Measurements from ENCODE around the gene CNIH1. TPM values are rescaled to one million over a fixed set of nuclear protein-coding genes. Genes with fewer than 3 reads are reported as not detected.

CNIH1 gene
- total RNA-seq, 1 experiment from 2014 or later = 149 TPM

- RAD21 ChIA-PET (ENCODE audit: low non-redundant PET in 1 of 2, low total read pairs in 2 of 2, uncharacterized antibody in 2 of 2, unreplicated experiment in 2 of 2) = no interaction called here
- TF ChIP-seq, protein P1, sequence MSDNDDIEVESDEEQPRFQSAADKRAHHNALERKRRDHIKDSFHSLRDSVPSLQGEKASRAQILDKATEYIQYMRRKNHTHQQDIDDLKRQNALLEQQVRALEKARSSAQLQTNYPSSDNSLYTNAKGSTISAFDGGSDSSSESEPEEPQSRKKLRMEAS (IDR thresholded peaks at IDR 0.05) = no peak
- no peak for TF ChIP-seq CEBPB (IDR thresholded peaks at IDR 0.05; ENCODE audit: low read depth)
- no peak for TF ChIP-seq ZFX (IDR thresholded peaks at IDR 0.05)
- TF ChIP-seq, protein P2, sequence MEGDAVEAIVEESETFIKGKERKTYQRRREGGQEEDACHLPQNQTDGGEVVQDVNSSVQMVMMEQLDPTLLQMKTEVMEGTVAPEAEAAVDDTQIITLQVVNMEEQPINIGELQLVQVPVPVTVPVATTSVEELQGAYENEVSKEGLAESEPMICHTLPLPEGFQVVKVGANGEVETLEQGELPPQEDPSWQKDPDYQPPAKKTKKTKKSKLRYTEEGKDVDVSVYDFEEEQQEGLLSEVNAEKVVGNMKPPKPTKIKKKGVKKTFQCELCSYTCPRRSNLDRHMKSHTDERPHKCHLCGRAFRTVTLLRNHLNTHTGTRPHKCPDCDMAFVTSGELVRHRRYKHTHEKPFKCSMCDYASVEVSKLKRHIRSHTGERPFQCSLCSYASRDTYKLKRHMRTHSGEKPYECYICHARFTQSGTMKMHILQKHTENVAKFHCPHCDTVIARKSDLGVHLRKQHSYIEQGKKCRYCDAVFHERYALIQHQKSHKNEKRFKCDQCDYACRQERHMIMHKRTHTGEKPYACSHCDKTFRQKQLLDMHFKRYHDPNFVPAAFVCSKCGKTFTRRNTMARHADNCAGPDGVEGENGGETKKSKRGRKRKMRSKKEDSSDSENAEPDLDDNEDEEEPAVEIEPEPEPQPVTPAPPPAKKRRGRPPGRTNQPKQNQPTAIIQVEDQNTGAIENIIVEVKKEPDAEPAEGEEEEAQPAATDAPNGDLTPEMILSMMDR (IDR thresholded peaks at IDR 0.05 in 2 of 3, conservative IDR thresholded peaks at IDR 0.05 in 1 of 3; ENCODE audit: borderline replicate concordance in 1 of 3, insufficient read depth in 1 of 3, low read depth in 2 of 3, low read length in 2 of 3) = no peak
- TF ChIP-seq YY1 (IDR thresholded peaks at IDR 0.05; ENCODE audit: extremely low read depth, insufficient replicate concordance, low read depth, low read length) = no peak
- no peaks in the 10 kb centered on the region for H3K27me3 ChIP-seq (ENCODE audit: insufficient read depth, low read length)
- no peak overlapping the region for H3K4me3 ChIP-seq (replicated peaks in 1 of 2; ENCODE audit: low read depth in 1 of 2, low read length in 2 of 2)
- no peaks in the 10 kb centered on the region for H3K9me2 ChIP-seq (ENCODE audit: insufficient read depth)
- H3K79me2 ChIP-seq (ENCODE audit: insufficient read depth, low read length) = no peaks in the 10 kb centered on the region
- intact Hi-C loops (cut with micrococcal nuclease) = no loop called here
- no peak overlapping the region for H3K4me2 ChIP-seq (ENCODE audit: low read length)
- no peak overlapping the region for H3K9ac ChIP-seq (ENCODE audit: low read length)
- no peaks in the 10 kb centered on the region for H3K9me3 ChIP-seq (ENCODE audit: control insufficient read depth in 1 of 2, insufficient read depth in 1 of 2, low read depth in 1 of 2, low read length in 2 of 2)
- CTCF ChIA-PET = no interaction called here
- no peak overlapping the region for H2AFZ ChIP-seq (ENCODE audit: low read depth, low read length, poor library complexity, severe bottlenecking)
- no peaks in the 10 kb centered on the region for H3K4me1 ChIP-seq (ENCODE audit: control insufficient read depth in 1 of 2, insufficient read depth in 2 of 2, low read length in 2 of 2)
- ATAC-seq (no peak), DNase-seq (ENCODE audit: low read depth, low spot score) (no peak)
- POLR2A ChIA-PET = interaction anchor here (0.7 kb wide), 1 partner anchor 22 kb away, joined by 3 read pairs; the partner anchor contains the start of gene CDKN3
- H3K27ac ChIP-seq (ENCODE audit: low read depth, low read length) = no peak overlapping the region
- H3K36me3 ChIP-seq (ENCODE audit: control insufficient read depth in 1 of 2, insufficient read depth in 2 of 2, low read length in 2 of 2) = no peaks in the 10 kb centered on the region
- BruUV-seq (replicated peaks) = no TSS peak
- H4K20me1 ChIP-seq (ENCODE audit: insufficient read depth) = no peaks in the 10 kb centered on the region
Measured at GRCh38 chr14:54374117-54374884, 66.9 kb downstream of the CNIH1 start.

Other genes with a start within 250 kb of the CNIH1 start
- 62.5 TPM for gene CDKN3, start 44.4 kb downstream of the CNIH1 start, total RNA-seq (2021; ENCODE audit: unreplicated experiment)
- gene GMFB, start 47.6 kb upstream of the CNIH1 start, total RNA-seq (2021; ENCODE audit: unreplicated experiment) = 53.8 TPM
- 15.9 TPM for gene CGRRF1, start 68.5 kb upstream of the CNIH1 start, total RNA-seq (2021; ENCODE audit: unreplicated experiment)
- 9.0 TPM for gene SAMD4A, start 125.8 kb upstream of the CNIH1 start, total RNA-seq (2021; ENCODE audit: unreplicated experiment)